GM18508 (cell line): ENCODE data around the gene FAM221A.
"Not testable (repeated sequence)": the region's sequence is repeated elsewhere in the genome, so short reads cannot be mapped to it uniquely, and the experiment has no call there.

ENCODE experiments used
- ATAC-seq: cut with Tn5 transposase; IDR thresholded peaks from one replicate; pipeline ENCODE4 v1.9.1; 2021; ENCODE audit warnings: moderate number of reproducible peaks; ENCODE audit not compliant: insufficient read depth, unreplicated experiment

The FAM221A gene, protein sequence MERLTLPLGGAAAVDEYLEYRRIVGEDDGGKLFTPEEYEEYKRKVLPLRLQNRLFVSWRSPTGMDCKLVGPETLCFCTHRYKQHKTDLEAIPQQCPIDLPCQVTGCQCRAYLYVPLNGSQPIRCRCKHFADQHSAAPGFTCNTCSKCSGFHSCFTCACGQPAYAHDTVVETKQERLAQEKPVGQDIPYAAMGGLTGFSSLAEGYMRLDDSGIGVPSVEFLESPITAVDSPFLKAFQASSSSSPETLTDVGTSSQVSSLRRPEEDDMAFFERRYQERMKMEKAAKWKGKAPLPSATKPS

DNA sequence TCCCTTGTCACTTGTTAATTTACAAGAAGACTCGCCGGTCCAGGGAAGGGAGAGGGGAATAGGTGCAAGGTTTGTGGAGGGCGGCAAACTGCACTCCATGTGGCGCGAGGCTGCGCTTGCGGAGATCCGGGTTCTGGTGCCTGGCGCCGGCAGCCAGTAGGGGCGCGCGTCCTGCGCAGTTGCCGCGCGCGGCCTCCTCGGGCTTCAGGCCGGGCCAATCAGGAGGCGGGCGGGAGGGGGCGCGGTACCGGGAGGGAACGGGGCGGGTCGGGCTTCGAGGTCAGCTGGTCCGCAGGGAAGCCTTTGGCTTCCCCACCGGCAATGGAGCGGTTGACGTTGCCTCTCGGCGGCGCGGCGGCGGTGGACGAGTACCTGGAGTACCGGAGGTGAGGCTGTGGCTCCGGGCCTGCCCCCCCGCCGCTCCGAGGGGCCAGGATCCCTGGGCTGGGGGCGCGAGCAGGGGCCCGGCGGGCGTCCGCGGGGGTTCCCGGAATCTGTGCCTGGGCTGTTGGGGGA lies at the start of gene FAM221A:
Gene FAM221A, plus strand, starts transcription at position 302 of the 516 bp plus-strand sequence. Its CDS starts 20 bp downstream, at position 322.
- peak; percentile 87 for ATAC-seq

DNA sequence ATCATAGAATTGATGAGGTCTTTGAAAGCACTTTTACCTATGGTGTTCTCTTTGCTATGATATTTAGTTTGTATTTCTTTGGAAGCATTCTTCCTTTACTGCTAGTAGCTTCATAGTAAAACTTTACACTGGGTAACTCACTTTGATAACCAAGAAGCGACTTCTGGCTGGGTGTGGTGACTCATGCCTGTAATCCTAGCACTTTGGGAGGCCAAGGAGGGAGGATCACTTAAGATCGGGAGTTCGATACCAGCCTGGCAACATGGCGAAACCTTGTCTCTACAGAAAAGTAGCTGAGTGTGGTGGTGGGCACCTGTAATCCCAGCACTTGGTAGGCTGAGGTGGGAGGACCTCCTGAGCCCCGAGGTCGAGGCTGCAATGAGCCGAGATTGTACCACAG lies 46.6 kb upstream of the FAM221A start:
- ATAC-seq: no peak

DNA sequence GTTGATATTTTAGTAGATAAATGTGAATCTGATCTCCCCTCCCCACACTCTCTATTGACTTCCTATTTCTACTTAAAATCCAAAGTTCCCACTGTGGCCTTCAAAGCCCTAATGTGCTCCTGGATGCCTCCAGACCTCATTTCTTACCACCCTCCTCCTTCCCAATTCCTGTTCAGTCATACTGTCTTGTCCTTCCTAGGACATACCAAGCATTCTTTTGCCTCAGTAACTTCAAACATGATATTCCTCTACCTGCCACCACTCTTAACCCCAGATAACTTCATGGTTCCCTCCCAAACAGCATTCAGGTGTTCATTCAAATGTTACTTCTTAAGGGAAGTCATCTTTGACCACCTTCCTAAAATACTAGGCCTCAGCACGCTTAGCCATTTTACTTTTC lies 34.2 kb upstream of the FAM221A start:
- no peak for ATAC-seq

GRCh38 chr7:23653942-23654341 lies 26.1 kb upstream of the FAM221A start:
- no peak for ATAC-seq

GRCh38 chr7:23654508-23654907 lies 25.5 kb upstream of the FAM221A start:
- no peak for ATAC-seq

DNA sequence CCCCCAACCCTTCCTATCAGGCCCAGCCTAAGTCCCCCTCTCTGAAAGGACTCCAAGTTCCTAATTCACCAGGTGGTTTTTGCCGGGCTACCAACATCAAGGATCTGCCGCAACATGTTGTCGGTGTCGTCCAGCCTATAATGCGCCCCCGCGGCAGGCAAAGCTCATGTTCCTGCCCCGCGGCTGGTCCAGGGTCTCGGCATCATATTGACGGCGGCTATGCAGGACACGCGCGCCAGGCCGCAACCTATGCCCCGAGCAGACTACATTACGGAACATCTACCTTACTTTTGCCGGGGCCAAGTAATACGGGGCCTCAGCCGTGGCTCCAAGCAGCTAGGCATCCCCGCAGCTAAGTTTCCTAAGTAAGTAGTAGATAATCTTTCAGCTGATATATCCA lies 24.6 kb upstream of the FAM221A start:
- ATAC-seq: no peak

GRCh38 chr7:23658831-23659427 lies 21.1 kb upstream of the FAM221A start:
- ATAC-seq: no peak

DNA sequence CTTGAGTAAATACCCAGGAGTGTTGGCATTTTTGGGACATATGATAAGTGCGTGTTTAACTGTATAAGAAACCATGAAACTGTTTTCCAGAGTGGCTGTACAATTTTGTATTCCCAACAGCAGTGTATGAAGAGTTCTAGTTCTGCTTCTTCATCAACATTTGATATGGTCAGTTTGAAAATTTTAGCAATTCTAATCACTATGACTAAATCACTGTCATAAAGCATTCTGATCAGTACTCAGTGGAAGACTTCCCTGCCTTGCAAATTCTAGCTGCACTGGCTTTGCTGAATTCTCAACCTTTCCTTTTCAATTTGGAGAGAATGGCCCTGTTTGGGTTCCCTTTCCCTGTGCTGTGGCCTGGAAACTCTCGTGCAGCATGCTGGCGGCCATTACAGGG lies 18.6 kb upstream of the FAM221A start:
- ATAC-seq: no peak

GRCh38 chr7:23662124-23662983 lies 17.6 kb upstream of the FAM221A start:
- ATAC-seq: no peak

DNA sequence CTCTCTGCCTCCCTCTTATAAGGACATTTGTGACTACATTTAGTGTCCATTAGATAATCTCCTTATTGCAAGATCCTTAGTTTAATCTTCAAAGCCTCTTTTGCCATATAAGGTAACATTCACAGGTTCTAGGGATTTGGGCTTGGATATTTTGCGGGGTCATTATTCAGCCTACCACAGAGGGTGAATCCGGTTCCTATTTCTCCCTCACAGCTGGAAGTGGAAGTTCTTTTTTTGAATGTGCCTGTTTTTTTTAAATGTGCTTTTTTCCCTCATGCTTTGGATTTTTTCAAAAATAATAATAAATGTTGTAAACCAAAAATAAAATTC lies 17.1 kb upstream of the FAM221A start:
- no peak for ATAC-seq

DNA sequence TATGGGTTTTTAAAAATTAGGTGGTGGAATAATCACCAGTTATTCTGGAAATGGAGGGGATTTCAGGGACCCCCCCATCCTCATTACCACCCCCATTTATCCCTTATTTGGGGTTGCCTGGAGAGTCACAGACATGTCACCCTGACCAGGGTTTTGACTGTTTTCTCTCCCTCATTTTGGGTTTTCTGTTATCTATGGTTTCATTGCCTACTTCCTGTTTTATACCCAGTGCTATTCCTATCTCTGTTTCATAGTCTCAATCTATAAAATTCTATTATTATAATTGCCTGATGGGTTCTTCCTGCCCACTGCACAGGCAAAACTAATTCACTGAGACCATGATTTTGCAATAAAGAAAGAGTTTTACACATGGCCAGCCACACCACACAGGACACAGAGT lies 15.9 kb upstream of the FAM221A start:
- no peak for ATAC-seq

GRCh38 chr7:23672033-23672432 lies 8.0 kb upstream of the FAM221A start:
- no peak for ATAC-seq

DNA sequence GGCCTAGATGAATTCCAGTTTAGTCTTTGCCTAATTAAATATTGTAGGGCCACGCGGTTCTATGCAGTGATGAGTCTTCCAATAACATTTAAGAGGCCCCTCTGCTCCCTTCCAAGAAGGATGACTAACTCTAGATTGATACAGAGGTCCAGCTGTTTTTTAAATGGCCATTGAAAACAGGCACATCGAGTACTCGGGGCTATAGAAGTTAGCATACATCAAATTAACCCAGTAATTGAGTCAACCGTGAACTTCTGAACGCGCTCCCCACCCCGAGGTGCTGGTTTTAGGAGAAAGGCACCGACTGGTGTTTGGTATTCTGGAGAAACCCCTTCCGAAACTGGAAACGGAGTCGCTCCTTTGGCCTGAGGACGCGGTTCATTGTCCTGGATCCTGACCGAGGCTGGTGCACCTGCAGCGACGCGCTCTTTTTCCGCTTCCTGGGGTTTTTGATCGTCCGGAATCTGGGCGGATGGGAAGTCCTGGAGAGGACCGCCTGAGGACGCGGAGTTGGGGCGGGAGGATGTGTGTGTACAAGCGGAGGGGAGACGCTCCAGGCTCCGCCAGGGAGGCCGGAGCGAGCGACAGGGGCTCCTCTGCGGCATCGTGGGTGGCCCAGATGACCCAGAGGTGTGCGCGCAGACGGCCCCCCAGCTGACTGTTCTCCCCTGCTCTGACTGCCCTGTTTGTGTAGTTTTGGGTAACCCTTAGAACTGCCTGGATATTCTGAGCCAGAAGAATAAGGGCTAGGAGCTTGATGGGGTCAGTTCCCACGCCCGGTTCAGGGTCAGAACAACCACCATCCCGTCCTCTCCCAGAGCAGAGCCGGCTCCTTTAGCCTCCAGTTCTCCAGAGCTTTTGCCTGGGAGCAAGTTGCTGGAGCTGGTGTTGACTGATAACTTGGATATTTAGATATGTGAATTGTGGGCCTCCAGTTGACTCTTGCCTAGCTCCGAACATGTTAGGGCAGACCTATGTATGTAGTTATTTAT lies 711 bp downstream of the FAM221A start:
- no peak for ATAC-seq

- ATAC-seq: not testable (repeated sequence)
Observed at GRCh38 chr7:23684041-23684440, 4.0 kb downstream of the FAM221A start.

DNA sequence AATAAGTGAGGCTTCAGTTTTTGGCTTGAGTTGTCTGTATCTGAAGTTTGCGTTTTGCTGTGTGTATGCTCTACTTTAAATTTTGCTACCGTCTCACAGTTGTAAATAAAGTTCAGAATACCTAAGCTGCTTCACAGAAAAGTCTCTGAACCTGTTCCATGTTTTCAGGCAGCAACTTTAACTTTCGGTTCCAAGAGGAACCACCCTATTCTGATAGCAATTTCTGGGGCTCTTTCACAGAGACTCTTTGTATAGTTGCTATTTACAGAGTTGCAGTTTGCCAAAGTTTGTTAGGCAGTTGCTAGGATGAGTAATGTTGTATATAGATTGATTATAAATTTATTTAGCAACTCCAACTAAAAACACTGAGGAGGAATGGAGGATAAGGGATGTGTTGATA lies 5.7 kb downstream of the FAM221A start:
- ATAC-seq: no peak

DNA sequence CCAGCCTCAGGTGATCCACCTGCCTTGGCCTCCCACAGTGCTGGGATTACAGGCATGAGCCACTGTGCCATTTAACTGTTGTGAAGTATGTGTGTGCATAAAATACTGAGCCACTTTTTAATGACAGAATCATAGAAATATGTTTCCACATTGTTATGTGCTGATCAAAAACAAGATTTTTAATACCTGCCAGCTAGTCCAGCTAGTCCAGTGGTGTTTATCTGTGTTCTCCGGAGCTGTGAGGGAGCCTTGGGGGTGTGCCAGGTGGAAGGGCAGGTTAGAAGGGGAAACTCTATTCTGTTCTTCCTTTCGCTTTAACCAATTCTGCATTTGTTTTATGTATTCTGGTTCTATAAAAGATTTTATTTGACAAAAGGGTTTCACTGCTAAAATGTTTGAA lies 7.0 kb downstream of the FAM221A start:
- ATAC-seq: no peak

GRCh38 chr7:23689165-23689564 lies 9.2 kb downstream of the FAM221A start:
- no peak for ATAC-seq

GRCh38 chr7:23691320-23691719 lies 11.3 kb downstream of the FAM221A start:
- no peak for ATAC-seq

DNA sequence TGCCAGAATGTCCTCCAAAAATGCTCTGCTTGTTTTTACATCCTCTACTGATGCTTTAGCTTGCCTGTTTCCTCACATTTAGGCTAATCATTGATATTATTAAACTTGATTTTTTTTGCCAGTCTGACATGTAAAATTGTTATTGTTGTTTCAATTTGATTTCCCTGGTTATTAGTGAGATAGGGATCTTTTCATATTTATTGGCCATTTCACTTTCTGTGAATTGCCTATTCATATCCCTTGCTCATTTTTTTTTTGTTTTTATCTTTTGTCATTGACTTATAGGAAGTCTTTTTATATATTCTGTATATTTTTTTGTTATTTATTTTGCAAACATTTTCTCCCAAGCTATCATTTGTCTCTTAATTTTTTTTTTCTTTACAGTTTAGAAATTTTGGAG lies 13.2 kb downstream of the FAM221A start:
- ATAC-seq: no peak

GRCh38 chr7:23696916-23697441 lies 17.0 kb downstream of the FAM221A start:
- ATAC-seq: no peak
